Mesenteric fat pad (tissue), 1 donor: ENCODE measurements around the gene MYL6B. TPM values are rescaled to one million over a fixed set of nuclear protein-coding genes. Genes with fewer than 3 reads are reported as not detected.

Experiments used
- DNase-seq: peaks from one replicate; pipeline ENCODE4 v3.0.0-alpha.2; 2020; ENCODE audit warnings: low spot score
- total RNA-seq: library from RNA; stranded (reverse); fragmentation: NEBNext Ultra II Directional; extraction: Animal tissue kit (Norgen Biotek cat#: 25700); gene quantifications from one replicate; pipeline ENCODE4 v1.2.1, GENCODE V29; 2021
- donor health status: DM: yes; HTN: yes; CAD: no.

The MYL6B gene
- total RNA-seq, 1 donor from 2014 or later = 41.3 TPM

GRCh38 chr12:56204275-56204674 lies 51.9 kb downstream of the MYL6B start:
- DNase-seq = no peak

GRCh38 chr12:56205445-56205844 lies 53.1 kb downstream of the MYL6B start:
- no peak for DNase-seq

GRCh38 chr12:56206452-56207166 lies 54.2 kb downstream of the MYL6B start:
- DNase-seq = no peak

Other genes starting within 250 kb of the MYL6B start
- gene PYM1, start 224.7 kb upstream of the MYL6B start, total RNA-seq = 30.5 TPM
- gene DGKA, start 221.4 kb upstream of the MYL6B start, total RNA-seq = 32.4 TPM
- gene PMEL, start 186.5 kb upstream of the MYL6B start, total RNA-seq = 0.64 TPM
- gene CDK2, start 185.8 kb upstream of the MYL6B start, total RNA-seq = 21.4 TPM
- gene RAB5B, start 178.5 kb upstream of the MYL6B start, total RNA-seq = 88.2 TPM
- gene SUOX, start 155.3 kb upstream of the MYL6B start, total RNA-seq = 27.7 TPM
- 25.8 TPM for gene IKZF4, start 131.5 kb upstream of the MYL6B start, total RNA-seq
- 45.3 TPM for gene RPS26, start 110.7 kb upstream of the MYL6B start, total RNA-seq
- 1.9 TPM for gene ERBB3, start 72.4 kb upstream of the MYL6B start, total RNA-seq
- 99.5 TPM for gene PA2G4, start 48.0 kb upstream of the MYL6B start, total RNA-seq
- gene RPL41, start 36.0 kb upstream of the MYL6B start, total RNA-seq = 2,287 TPM
- gene ZC3H10, start 34.3 kb upstream of the MYL6B start, total RNA-seq = 7.9 TPM
- 435 TPM for gene ESYT1, start 24.3 kb upstream of the MYL6B start, total RNA-seq
- gene MYL6, start 5.8 kb downstream of the MYL6B start, total RNA-seq = 2,743 TPM
- 113 TPM for gene SMARCC2, start 36.9 kb downstream of the MYL6B start, total RNA-seq
- 93.8 TPM for gene RNF41, start 69.3 kb downstream of the MYL6B start, total RNA-seq
- 18.2 TPM for gene NABP2, start 71.8 kb downstream of the MYL6B start, total RNA-seq
- gene SLC39A5, start 77.5 kb downstream of the MYL6B start, total RNA-seq = 0.16 TPM
- 46.8 TPM for gene ANKRD52, start 105.8 kb downstream of the MYL6B start, total RNA-seq
- gene COQ10A, start 114.4 kb downstream of the MYL6B start, total RNA-seq = 7.7 TPM
- 374 TPM for gene CS, start 147.7 kb downstream of the MYL6B start, total RNA-seq
- 87.9 TPM for gene CNPY2, start 163.4 kb downstream of the MYL6B start, total RNA-seq
- gene PAN2, start 181.4 kb downstream of the MYL6B start, total RNA-seq = 38.7 TPM
- 0.55 TPM for gene IL23A, start 186.3 kb downstream of the MYL6B start, total RNA-seq
- gene STAT2, start 207.5 kb downstream of the MYL6B start, total RNA-seq = 216 TPM
- gene APOF, start 210.3 kb downstream of the MYL6B start, total RNA-seq = not detected